ENCODE results near the gene PRKG1.

DNA sequence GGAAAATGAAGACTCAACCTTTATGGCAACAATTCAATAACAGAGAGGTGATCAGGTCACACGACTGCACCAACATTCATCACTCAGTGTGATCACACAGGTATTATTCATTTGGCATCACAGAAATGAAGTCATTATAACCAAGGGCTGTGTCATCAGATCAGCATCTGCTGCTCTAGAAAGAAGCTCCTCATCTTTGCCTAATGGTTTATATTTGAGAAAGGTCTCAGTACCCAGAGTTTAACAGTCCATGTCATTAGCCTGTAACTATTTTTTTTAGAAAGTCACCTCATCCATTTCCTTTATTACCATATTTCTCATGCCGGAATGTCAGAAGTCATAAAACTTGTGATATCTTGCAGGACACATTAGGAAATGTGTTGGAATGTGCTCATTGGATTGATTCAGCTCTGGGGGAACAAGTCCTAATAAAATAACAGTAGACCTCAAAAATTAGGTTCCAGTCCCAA is 45.1 kb upstream of the PRKG1 start:
- TF ChIP-seq, protein P1, sequence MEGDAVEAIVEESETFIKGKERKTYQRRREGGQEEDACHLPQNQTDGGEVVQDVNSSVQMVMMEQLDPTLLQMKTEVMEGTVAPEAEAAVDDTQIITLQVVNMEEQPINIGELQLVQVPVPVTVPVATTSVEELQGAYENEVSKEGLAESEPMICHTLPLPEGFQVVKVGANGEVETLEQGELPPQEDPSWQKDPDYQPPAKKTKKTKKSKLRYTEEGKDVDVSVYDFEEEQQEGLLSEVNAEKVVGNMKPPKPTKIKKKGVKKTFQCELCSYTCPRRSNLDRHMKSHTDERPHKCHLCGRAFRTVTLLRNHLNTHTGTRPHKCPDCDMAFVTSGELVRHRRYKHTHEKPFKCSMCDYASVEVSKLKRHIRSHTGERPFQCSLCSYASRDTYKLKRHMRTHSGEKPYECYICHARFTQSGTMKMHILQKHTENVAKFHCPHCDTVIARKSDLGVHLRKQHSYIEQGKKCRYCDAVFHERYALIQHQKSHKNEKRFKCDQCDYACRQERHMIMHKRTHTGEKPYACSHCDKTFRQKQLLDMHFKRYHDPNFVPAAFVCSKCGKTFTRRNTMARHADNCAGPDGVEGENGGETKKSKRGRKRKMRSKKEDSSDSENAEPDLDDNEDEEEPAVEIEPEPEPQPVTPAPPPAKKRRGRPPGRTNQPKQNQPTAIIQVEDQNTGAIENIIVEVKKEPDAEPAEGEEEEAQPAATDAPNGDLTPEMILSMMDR (IDR thresholded peaks at IDR 0.05) = no peak
- TF ChIP-seq POLR2A (IDR thresholded peaks at IDR 0.05) = no peak
